Measurements from ENCODE around the gene MTFR1L. TPM values are rescaled to one million over a fixed set of nuclear protein-coding genes. Genes with fewer than 3 reads are reported as not detected.
"Not testable (repeated sequence)": the region's sequence is repeated elsewhere in the genome, so short reads cannot be mapped to it uniquely, and the experiment has no call there.

MTFR1L gene
- polyA plus RNA-seq, 1 of the 3 experiments (the other 2 are of a cell fraction) = 53.6 TPM

DNA sequence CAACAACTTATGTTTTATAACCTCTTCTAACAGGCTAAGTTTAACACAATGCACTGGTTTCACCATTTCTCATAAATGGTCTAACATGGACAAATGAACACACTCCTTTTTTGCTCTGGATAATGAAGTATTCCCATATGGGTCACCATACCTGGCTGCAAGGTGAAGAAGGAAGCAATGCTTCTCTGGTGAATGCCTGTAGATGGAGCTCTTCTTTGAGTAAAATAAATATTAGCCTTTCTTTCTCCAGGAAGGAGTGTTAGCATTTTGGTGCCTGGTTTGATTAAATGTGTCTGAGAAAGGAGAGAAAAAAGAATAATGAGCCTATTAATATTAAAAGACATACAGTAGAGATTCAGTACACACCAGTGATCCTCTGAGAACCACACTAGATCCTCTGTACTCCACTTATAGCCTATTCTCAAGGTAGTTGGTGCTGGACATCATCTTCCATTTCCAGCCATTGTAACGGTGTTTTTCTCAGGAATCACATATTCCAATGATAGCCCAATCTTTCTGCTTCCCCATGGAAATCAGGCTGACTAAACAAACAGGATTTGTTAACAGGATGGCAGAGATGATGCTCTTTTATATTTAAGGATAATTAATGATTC is 17.6 kb downstream of the MTFR1L start:
- no peak for DNase-seq
- no peak overlapping the region for H3K27ac ChIP-seq (ENCODE audit: low read depth in 2 of 2, low read length in 1 of 2)
- peaks cover 13% of the 10 kb centered on the region for H3F3A ChIP-seq (replicated peaks; ENCODE audit: insufficient read depth)
- H4K20me1 ChIP-seq (ENCODE audit: insufficient read depth) = no peaks in the 10 kb centered on the region
- ChIA-PET CTCF (interaction anchor here (0.6 to 1.0 kb wide), 3 partner anchors 10 to 162 kb away, joined by 3 to 4 read pairs (median 3); no protein-coding TSS in a partner anchor), POLR2A (no interaction called here)
- H3K36me3 ChIP-seq (replicated peaks in 1 of 2; ENCODE audit: control insufficient read depth in 1 of 2, insufficient read depth in 2 of 2, low read length in 1 of 2) = peaks cover 13 to 28% of the 10 kb centered on the region in 2 experiments
- no peak overlapping the region for H3K4me3 ChIP-seq (ENCODE audit: low read depth in 2 of 2, low read length in 1 of 2)
- no peaks in the 10 kb centered on the region for H3K4me1 ChIP-seq (ENCODE audit: control insufficient read depth in 1 of 2, insufficient read depth in 2 of 2, low read depth in 1 of 2, low read length in 1 of 2)
- H3K9me2 ChIP-seq = no peaks in the 10 kb centered on the region
- no peaks in the 10 kb centered on the region for H3K27me3 ChIP-seq (ENCODE audit: insufficient read depth)
- 100% methylated on average over 1 of the region's 1 CpG for WGBS (ENCODE audit: low lambda C conversion rate)
- H3K9me3 ChIP-seq = no peaks in the 10 kb centered on the region
- H2AFZ ChIP-seq (ENCODE audit: low read depth) = no peak overlapping the region
- TF ChIP-seq, protein P1, sequence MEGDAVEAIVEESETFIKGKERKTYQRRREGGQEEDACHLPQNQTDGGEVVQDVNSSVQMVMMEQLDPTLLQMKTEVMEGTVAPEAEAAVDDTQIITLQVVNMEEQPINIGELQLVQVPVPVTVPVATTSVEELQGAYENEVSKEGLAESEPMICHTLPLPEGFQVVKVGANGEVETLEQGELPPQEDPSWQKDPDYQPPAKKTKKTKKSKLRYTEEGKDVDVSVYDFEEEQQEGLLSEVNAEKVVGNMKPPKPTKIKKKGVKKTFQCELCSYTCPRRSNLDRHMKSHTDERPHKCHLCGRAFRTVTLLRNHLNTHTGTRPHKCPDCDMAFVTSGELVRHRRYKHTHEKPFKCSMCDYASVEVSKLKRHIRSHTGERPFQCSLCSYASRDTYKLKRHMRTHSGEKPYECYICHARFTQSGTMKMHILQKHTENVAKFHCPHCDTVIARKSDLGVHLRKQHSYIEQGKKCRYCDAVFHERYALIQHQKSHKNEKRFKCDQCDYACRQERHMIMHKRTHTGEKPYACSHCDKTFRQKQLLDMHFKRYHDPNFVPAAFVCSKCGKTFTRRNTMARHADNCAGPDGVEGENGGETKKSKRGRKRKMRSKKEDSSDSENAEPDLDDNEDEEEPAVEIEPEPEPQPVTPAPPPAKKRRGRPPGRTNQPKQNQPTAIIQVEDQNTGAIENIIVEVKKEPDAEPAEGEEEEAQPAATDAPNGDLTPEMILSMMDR (IDR thresholded peaks at IDR 0.05) = peak; percentile 41
- TF ChIP-seq SMC3 (IDR thresholded peaks at IDR 0.05; ENCODE audit: low read depth, low read length) (0 out of 2 replicates have a peak, but pooled peaks have one; percentile 10), RAD21 (IDR thresholded peaks at IDR 0.05; ENCODE audit: low read length) (peak; percentile 36; the same call in 1 of the 2 replicates), TAF1 (IDR thresholded peaks at IDR 0.05; ENCODE audit: borderline replicate concordance, low read depth, low read length) (no peak)
- no peak overlapping the region for H3K9ac ChIP-seq
- H3K79me2 ChIP-seq (ENCODE audit: insufficient read depth) = no peaks in the 10 kb centered on the region; the same call in 1 of the 2 replicates
- H3K4me2 ChIP-seq = no peak overlapping the region

DNA sequence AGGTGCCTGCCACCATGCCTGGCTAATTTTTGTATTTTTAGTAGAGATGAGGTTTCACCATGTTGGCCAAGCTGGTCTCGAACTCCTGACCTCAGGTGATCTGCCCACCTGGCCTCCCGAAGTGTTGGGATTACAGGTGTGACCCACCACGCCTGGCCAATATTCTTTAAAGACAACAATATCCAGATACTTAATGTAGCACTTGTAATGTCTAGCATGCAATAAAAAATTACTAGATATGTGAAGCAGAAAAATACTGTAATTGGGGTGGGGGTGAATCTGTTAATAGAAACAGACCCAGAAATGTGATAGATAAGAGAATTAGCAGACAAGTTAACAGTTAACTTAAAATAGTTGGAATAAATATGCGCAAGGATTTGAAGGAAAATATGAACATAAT is 20.1 kb downstream of the MTFR1L start:
- not testable (repeated sequence) for H3K4me1 ChIP-seq (ENCODE audit: control insufficient read depth in 1 of 2, insufficient read depth in 2 of 2, low read depth in 1 of 2, low read length in 1 of 2); DNase-seq; H3K9me2 ChIP-seq; H2AFZ ChIP-seq (ENCODE audit: low read depth); H3K4me2 ChIP-seq; H3K9me3 ChIP-seq; H4K20me1 ChIP-seq (ENCODE audit: insufficient read depth); H3K79me2 ChIP-seq (ENCODE audit: insufficient read depth); H3K4me3 ChIP-seq (ENCODE audit: low read depth in 2 of 2, low read length in 1 of 2); H3K27me3 ChIP-seq (ENCODE audit: insufficient read depth); H3K9ac ChIP-seq; H3K27ac ChIP-seq (ENCODE audit: low read depth in 2 of 2, low read length in 1 of 2)
- peaks cover 0 to 16% of the 10 kb centered on the region in 2 experiments for H3K36me3 ChIP-seq (replicated peaks in 1 of 2; ENCODE audit: control insufficient read depth in 1 of 2, insufficient read depth in 2 of 2, low read length in 1 of 2)
- POLR2A ChIA-PET = interaction anchor here (1.0 kb wide), 1 partner anchor 20 kb away, joined by 3 read pairs; the partner anchor contains the start of gene MTFR1L
- CTCF ChIA-PET = interaction anchor here (1.5 kb wide), 1 partner anchor 8 kb away, joined by 7 read pairs; no protein-coding TSS in a partner anchor
- 87% methylated on average over 4 of the region's 4 CpGs for WGBS (ENCODE audit: low lambda C conversion rate)
- H3F3A ChIP-seq (replicated peaks; ENCODE audit: insufficient read depth) = peaks cover 12% of the 10 kb centered on the region

DNA sequence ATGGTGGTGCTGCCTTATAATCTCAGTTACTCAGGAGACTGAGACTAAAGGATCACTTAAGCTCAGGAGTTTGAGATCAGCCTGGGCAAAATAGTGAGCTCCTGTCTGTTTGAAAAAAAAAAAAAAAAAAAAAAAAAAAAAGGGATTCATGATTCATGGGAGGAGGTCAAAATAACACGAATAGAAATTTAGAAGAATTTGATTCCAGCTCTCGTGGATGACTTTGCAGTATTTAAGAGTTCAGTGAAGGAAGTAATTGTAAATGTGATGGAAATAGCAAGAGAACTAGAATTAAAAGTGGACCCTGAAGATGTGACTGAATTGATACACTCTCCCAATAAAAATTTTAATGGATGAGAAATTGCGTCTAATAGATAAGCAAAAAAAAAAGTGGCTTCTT is 23.7 kb downstream of the MTFR1L start:
- H3K9me2 ChIP-seq = no peaks in the 10 kb centered on the region
- H3K79me2 ChIP-seq (ENCODE audit: insufficient read depth) = no peaks in the 10 kb centered on the region; the same call in 1 of the 2 replicates
- H3K27me3 ChIP-seq (ENCODE audit: insufficient read depth) = no peaks in the 10 kb centered on the region
- CTCF ChIA-PET = interaction anchor here (0.9 kb wide), 1 partner anchor 32 kb away, joined by 3 read pairs; the partner anchor contains the start of gene PAQR7
- DNase-seq = no peak
- no peak overlapping the region for H3K27ac ChIP-seq (ENCODE audit: low read depth in 2 of 2, low read length in 1 of 2)
- H3K4me3 ChIP-seq (ENCODE audit: low read depth in 2 of 2, low read length in 1 of 2) = no peak overlapping the region
- POLR2A ChIA-PET = no interaction called here
- no peaks in the 10 kb centered on the region for H3K4me1 ChIP-seq (ENCODE audit: control insufficient read depth in 1 of 2, insufficient read depth in 2 of 2, low read depth in 1 of 2, low read length in 1 of 2)
- H4K20me1 ChIP-seq (ENCODE audit: insufficient read depth) = no peaks in the 10 kb centered on the region
- H3K9ac ChIP-seq = no peak overlapping the region
- 91% methylated on average over 3 of the region's 3 CpGs for WGBS (ENCODE audit: low lambda C conversion rate)
- H3K36me3 ChIP-seq (replicated peaks in 1 of 2; ENCODE audit: control insufficient read depth in 1 of 2, insufficient read depth in 2 of 2, low read length in 1 of 2) = no peaks in the 10 kb centered on the region
- no peak overlapping the region for H3K4me2 ChIP-seq
- no peaks in the 10 kb centered on the region for H3K9me3 ChIP-seq
- no peaks in the 10 kb centered on the region for H3F3A ChIP-seq (replicated peaks; ENCODE audit: insufficient read depth)
- H2AFZ ChIP-seq (ENCODE audit: low read depth) = no peak overlapping the region
- TF ChIP-seq RFX5 (IDR thresholded peaks at IDR 0.05; ENCODE audit: low read length) (no peak), MEF2A (IDR thresholded peaks at IDR 0.05; ENCODE audit: borderline replicate concordance, low read depth) (no peak), GABPA (IDR thresholded peaks at IDR 0.05; ENCODE audit: low read depth) (no peak), CHD2 (IDR thresholded peaks at IDR 0.05; ENCODE audit: low read length, partially characterized antibody) (no peak), RXRA (IDR thresholded peaks at IDR 0.05; ENCODE audit: borderline replicate concordance, low read depth) (no peak), TCF12 (IDR thresholded peaks at IDR 0.05) (no peak)
- TF ChIP-seq, protein P2, sequence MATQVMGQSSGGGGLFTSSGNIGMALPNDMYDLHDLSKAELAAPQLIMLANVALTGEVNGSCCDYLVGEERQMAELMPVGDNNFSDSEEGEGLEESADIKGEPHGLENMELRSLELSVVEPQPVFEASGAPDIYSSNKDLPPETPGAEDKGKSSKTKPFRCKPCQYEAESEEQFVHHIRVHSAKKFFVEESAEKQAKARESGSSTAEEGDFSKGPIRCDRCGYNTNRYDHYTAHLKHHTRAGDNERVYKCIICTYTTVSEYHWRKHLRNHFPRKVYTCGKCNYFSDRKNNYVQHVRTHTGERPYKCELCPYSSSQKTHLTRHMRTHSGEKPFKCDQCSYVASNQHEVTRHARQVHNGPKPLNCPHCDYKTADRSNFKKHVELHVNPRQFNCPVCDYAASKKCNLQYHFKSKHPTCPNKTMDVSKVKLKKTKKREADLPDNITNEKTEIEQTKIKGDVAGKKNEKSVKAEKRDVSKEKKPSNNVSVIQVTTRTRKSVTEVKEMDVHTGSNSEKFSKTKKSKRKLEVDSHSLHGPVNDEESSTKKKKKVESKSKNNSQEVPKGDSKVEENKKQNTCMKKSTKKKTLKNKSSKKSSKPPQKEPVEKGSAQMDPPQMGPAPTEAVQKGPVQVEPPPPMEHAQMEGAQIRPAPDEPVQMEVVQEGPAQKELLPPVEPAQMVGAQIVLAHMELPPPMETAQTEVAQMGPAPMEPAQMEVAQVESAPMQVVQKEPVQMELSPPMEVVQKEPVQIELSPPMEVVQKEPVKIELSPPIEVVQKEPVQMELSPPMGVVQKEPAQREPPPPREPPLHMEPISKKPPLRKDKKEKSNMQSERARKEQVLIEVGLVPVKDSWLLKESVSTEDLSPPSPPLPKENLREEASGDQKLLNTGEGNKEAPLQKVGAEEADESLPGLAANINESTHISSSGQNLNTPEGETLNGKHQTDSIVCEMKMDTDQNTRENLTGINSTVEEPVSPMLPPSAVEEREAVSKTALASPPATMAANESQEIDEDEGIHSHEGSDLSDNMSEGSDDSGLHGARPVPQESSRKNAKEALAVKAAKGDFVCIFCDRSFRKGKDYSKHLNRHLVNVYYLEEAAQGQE (IDR thresholded peaks at IDR 0.05; ENCODE audit: low read depth, low read length) = no peak
- TF ChIP-seq, protein P3, sequence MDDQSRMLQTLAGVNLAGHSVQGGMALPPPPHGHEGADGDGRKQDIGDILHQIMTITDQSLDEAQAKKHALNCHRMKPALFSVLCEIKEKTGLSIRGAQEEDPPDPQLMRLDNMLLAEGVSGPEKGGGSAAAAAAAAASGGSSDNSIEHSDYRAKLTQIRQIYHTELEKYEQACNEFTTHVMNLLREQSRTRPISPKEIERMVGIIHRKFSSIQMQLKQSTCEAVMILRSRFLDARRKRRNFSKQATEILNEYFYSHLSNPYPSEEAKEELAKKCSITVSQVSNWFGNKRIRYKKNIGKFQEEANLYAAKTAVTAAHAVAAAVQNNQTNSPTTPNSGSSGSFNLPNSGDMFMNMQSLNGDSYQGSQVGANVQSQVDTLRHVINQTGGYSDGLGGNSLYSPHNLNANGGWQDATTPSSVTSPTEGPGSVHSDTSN (IDR thresholded peaks at IDR 0.05) = no peak
- TF ChIP-seq, protein P1 (IDR thresholded peaks at IDR 0.05) = no peak
